Germinal center (tissue), 1 donor: ENCODE data around the gene AARS1.
"Not testable (repeated sequence)": the region's sequence is repeated elsewhere in the genome, so short reads cannot be mapped to it uniquely, and the experiment has no call there.

Experiments
- DNase-seq: peaks from one replicate; pipeline ENCODE4 v3.0.0; 2012; ENCODE audit warnings: mixed read lengths, low spot score

Gene AARS1

GRCh38 chr16:70224645-70225044 lies 64.7 kb downstream of the AARS1 start:
- DNase-seq: not testable (repeated sequence)

DNA sequence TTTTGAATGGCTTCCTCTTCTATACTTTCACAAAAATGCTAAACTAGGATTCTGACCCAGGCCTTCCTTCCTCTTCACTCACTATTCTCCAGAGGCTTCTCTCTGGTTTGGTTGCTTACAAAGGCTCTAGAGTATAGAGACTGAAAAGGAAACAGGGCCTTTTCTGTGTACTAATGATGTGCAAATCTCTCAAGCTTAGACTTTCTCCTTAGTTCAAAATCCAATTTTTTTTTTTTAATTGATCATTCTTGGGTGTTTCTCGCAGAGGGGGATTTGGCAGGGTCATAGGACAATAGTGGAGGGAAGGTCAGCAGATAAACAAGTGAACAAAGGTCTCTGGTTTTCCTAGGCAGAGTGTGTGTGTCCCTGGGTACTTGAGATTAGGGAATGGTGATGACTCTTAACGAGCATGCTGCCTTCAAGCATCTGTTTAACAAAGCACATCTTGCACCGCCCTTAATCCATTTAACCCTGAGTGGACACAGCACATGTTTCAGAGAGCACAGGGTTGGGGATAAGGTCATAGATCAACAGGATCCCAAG lies 65.3 kb downstream of the AARS1 start:
- not testable (repeated sequence) for DNase-seq

- not testable (repeated sequence) for DNase-seq
Observed at GRCh38 chr16:70223216-70223615, 66.1 kb downstream of the AARS1 start.

- DNase-seq: not testable (repeated sequence)
Observed at GRCh38 chr16:70222574-70222973, 66.7 kb downstream of the AARS1 start.

- not testable (repeated sequence) for DNase-seq
Observed at GRCh38 chr16:70218586-70218985, 70.7 kb downstream of the AARS1 start.

DNA sequence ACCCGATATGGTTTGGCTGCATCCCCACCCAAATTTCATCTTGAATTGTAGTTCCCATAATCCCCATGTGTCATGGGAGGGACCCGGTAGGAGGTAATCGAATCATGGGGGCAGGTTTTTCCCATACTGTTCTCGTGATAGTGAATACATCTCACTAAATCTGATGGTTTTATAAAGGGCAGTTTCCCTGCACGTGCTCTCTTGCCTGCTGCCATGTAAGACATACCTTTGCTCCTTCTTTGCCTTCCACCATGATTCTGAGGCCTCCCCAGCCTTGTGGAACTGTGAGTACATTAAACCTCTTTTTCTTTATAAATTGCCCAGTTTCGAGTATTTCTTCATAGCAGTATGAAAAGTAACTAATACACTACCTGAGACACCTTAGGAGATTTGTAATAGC lies 82.9 kb downstream of the AARS1 start:
- DNase-seq: not testable (repeated sequence)

GRCh38 chr16:70204668-70205405 lies 84.5 kb downstream of the AARS1 start:
- not testable (repeated sequence) for DNase-seq

DNA sequence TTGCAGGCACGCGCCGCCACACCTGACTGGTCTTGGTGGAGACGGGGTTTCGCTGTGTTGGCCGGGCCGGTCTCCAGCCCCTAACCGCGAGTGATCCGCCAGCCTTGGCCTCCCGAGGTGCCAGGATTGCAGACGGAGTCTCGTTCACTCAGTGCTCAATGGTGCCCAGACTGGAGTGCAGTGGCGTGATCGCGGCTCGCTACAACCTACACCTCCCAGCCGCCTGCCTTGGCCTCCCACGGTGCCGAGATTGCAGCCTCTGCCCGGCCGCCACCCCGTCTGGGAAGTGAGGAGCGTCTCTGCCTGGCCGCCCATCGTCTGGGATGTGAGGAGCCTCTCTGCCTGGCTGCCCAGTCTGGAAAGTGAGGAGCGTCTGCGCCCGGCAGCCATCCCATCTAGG lies 85.3 kb downstream of the AARS1 start:
- DNase-seq: not testable (repeated sequence)

DNA sequence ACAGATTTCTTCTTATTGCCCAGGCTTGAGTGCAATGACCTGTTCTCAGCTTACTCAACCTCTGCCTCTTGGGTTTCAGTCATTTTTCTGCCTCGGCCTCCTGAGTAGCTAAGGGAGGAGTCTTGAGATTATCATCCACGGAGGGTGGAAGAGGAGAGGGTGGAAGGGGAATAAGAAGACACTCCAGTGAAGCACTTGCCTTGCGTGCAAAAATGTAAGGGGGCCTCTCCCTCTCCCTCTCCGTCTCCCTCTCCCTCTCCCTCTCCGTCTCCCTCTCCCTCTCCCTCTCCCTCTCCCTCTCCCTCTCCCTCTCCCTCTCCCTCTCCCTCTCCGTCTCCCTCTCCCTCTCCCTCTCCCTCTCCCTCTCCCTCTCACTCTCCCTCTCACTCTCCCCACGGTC lies 85.8 kb downstream of the AARS1 start:
- DNase-seq: not testable (repeated sequence)
